ENCODE data around the gene GJB1.

GJB1 gene

GRCh38 chrX:71195964-71196649 is 26.9 kb upstream of the GJB1 start:
- Histone ChIP-seq H3K36me3 (ENCODE audit: insufficient read depth, low read length) (no peaks in the 10 kb centered on the region), H3K9ac (ENCODE audit: low read depth, low read length) (no peak overlapping the region), H3K4me1 (ENCODE audit: insufficient read depth, low read length) (peaks cover 27% of the 10 kb centered on the region), H3K9me3 (ENCODE audit: control insufficient read depth, insufficient read depth, low read length) (no peaks in the 10 kb centered on the region)

GRCh38 chrX:71198066-71198465 is 25.0 kb upstream of the GJB1 start:
- no peak overlapping the region for H3K9ac ChIP-seq (ENCODE audit: low read depth, low read length)
- H3K36me3 ChIP-seq (ENCODE audit: insufficient read depth, low read length) = no peaks in the 10 kb centered on the region
- H3K4me1 ChIP-seq (ENCODE audit: insufficient read depth, low read length) = peaks cover 22% of the 10 kb centered on the region
- H3K9me3 ChIP-seq (ENCODE audit: control insufficient read depth, insufficient read depth, low read length) = no peaks in the 10 kb centered on the region

GRCh38 chrX:71199252-71200008 is 23.6 kb upstream of the GJB1 start:
- Histone ChIP-seq H3K36me3 (ENCODE audit: insufficient read depth, low read length) (no peaks in the 10 kb centered on the region), H3K9me3 (ENCODE audit: control insufficient read depth, insufficient read depth, low read length) (no peaks in the 10 kb centered on the region), H3K9ac (ENCODE audit: low read depth, low read length) (no peak overlapping the region), H3K4me1 (ENCODE audit: insufficient read depth, low read length) (peaks cover 22% of the 10 kb centered on the region)

GRCh38 chrX:71210816-71211215 is 12.2 kb upstream of the GJB1 start:
- H3K36me3 ChIP-seq (ENCODE audit: insufficient read depth, low read length) = no peaks in the 10 kb centered on the region
- no peak overlapping the region for H3K9ac ChIP-seq (ENCODE audit: low read depth, low read length)
- H3K4me1 ChIP-seq (ENCODE audit: insufficient read depth, low read length) = no peaks in the 10 kb centered on the region
- no peaks in the 10 kb centered on the region for H3K9me3 ChIP-seq (ENCODE audit: control insufficient read depth, insufficient read depth, low read length)

GRCh38 chrX:71212536-71212935 is 10.5 kb upstream of the GJB1 start:
- H3K9ac ChIP-seq (ENCODE audit: low read depth, low read length) = no peak overlapping the region
- no peaks in the 10 kb centered on the region for H3K36me3 ChIP-seq (ENCODE audit: insufficient read depth, low read length)
- H3K4me1 ChIP-seq (ENCODE audit: insufficient read depth, low read length) = peaks cover 12% of the 10 kb centered on the region
- H3K9me3 ChIP-seq (ENCODE audit: control insufficient read depth, insufficient read depth, low read length) = no peaks in the 10 kb centered on the region

GRCh38 chrX:71214152-71214551 is 8.9 kb upstream of the GJB1 start:
- Histone ChIP-seq H3K9me3 (ENCODE audit: control insufficient read depth, insufficient read depth, low read length) (no peaks in the 10 kb centered on the region), H3K9ac (ENCODE audit: low read depth, low read length) (no peak overlapping the region), H3K36me3 (ENCODE audit: insufficient read depth, low read length) (no peaks in the 10 kb centered on the region), H3K4me1 (ENCODE audit: insufficient read depth, low read length) (peaks cover 12% of the 10 kb centered on the region)

GRCh38 chrX:71214604-71215337 is 8.3 kb upstream of the GJB1 start:
- Histone ChIP-seq H3K9ac (ENCODE audit: low read depth, low read length) (no peak overlapping the region), H3K4me1 (ENCODE audit: insufficient read depth, low read length) (peaks cover 12% of the 10 kb centered on the region), H3K36me3 (ENCODE audit: insufficient read depth, low read length) (no peaks in the 10 kb centered on the region), H3K9me3 (ENCODE audit: control insufficient read depth, insufficient read depth, low read length) (no peaks in the 10 kb centered on the region)

- peaks cover 12% of the 10 kb centered on the region for H3K4me1 ChIP-seq (ENCODE audit: insufficient read depth, low read length)
- no peaks in the 10 kb centered on the region for H3K36me3 ChIP-seq (ENCODE audit: insufficient read depth, low read length)
- H3K9ac ChIP-seq (ENCODE audit: low read depth, low read length) = no peak overlapping the region
- no peaks in the 10 kb centered on the region for H3K9me3 ChIP-seq (ENCODE audit: control insufficient read depth, insufficient read depth, low read length)
Observed at GRCh38 chrX:71215338-71215912, 7.6 kb upstream of the GJB1 start.

GRCh38 chrX:71216485-71216884 is 6.5 kb upstream of the GJB1 start:
- Histone ChIP-seq H3K4me1 (ENCODE audit: insufficient read depth, low read length) (peaks cover 15% of the 10 kb centered on the region), H3K36me3 (ENCODE audit: insufficient read depth, low read length) (no peaks in the 10 kb centered on the region), H3K9me3 (ENCODE audit: control insufficient read depth, insufficient read depth, low read length) (no peaks in the 10 kb centered on the region), H3K9ac (ENCODE audit: low read depth, low read length) (no peak overlapping the region)

- no peaks in the 10 kb centered on the region for H3K9me3 ChIP-seq (ENCODE audit: control insufficient read depth, insufficient read depth, low read length)
- peaks cover 16% of the 10 kb centered on the region for H3K4me1 ChIP-seq (ENCODE audit: insufficient read depth, low read length)
- no peak overlapping the region for H3K9ac ChIP-seq (ENCODE audit: low read depth, low read length)
- H3K36me3 ChIP-seq (ENCODE audit: insufficient read depth, low read length) = no peaks in the 10 kb centered on the region
Observed at GRCh38 chrX:71217298-71217697, 5.7 kb upstream of the GJB1 start.

- no peaks in the 10 kb centered on the region for H3K36me3 ChIP-seq (ENCODE audit: insufficient read depth, low read length)
- no peaks in the 10 kb centered on the region for H3K9me3 ChIP-seq (ENCODE audit: control insufficient read depth, insufficient read depth, low read length)
- no peak overlapping the region for H3K9ac ChIP-seq (ENCODE audit: low read depth, low read length)
- H3K4me1 ChIP-seq (ENCODE audit: insufficient read depth, low read length) = peaks cover 33% of the 10 kb centered on the region
Observed at GRCh38 chrX:71221145-71221544, 1.9 kb upstream of the GJB1 start.

- peaks cover 22% of the 10 kb centered on the region for H3K4me1 ChIP-seq (ENCODE audit: insufficient read depth, low read length)
- H3K9me3 ChIP-seq (ENCODE audit: control insufficient read depth, insufficient read depth, low read length) = no peaks in the 10 kb centered on the region
- no peak overlapping the region for H3K9ac ChIP-seq (ENCODE audit: low read depth, low read length)
- no peaks in the 10 kb centered on the region for H3K36me3 ChIP-seq (ENCODE audit: insufficient read depth, low read length)
Observed at GRCh38 chrX:71224098-71224708, 1.2 kb downstream of the GJB1 start.

GRCh38 chrX:71225009-71225408 is 2.0 kb downstream of the GJB1 start:
- H3K9ac ChIP-seq (ENCODE audit: low read depth, low read length) = no peak overlapping the region

GRCh38 chrX:71225676-71226075 is 2.7 kb downstream of the GJB1 start:
- Histone ChIP-seq H3K36me3 (ENCODE audit: insufficient read depth, low read length) (no peaks in the 10 kb centered on the region), H3K9me3 (ENCODE audit: control insufficient read depth, insufficient read depth, low read length) (no peaks in the 10 kb centered on the region), H3K4me1 (ENCODE audit: insufficient read depth, low read length) (peaks cover 22% of the 10 kb centered on the region), H3K9ac (ENCODE audit: low read depth, low read length) (no peak overlapping the region)

More at GRCh38 chrX:71225009-71225408, 2.0 kb downstream of the GJB1 start:
- Histone ChIP-seq H3K9me3 (ENCODE audit: control insufficient read depth, insufficient read depth, low read length) (no peaks in the 10 kb centered on the region), H3K36me3 (ENCODE audit: insufficient read depth, low read length) (no peaks in the 10 kb centered on the region), H3K4me1 (ENCODE audit: insufficient read depth, low read length) (peaks cover 22% of the 10 kb centered on the region)
